Measurements from ENCODE around the gene PYCR2. TPM values are rescaled to one million over a fixed set of nuclear protein-coding genes. Genes with fewer than 3 reads are reported as not detected.
"Not testable (repeated sequence)": the region's sequence is repeated elsewhere in the genome, so short reads cannot be mapped to it uniquely, and the experiment has no call there.

The PYCR2 gene
- total RNA-seq, 1 donor from 2014 or later = 61.6 TPM

- Histone ChIP-seq H3K9me3 (no peaks in the 10 kb centered on the region), H3K4me3 (no peak within 1 kb of the TSS), H3K27me3 (no peaks in the 10 kb centered on the region), H3K4me1 (no peaks in the 10 kb centered on the region), H3K36me3 (no peaks in the 10 kb centered on the region), H3K27ac (no peak within 1 kb of the TSS)
- no peak for ATAC-seq
- DNase-seq = no peak
- no peak for TF ChIP-seq CTCF (IDR thresholded peaks at IDR 0.05)
- intact Hi-C loops (cut with DNase I) = no loop called here
These were observed 35.0 kb downstream of the PYCR2 start, which contains the start of gene LEFTY1 for GRCh38 chr1:225888898-225889601. Gene LEFTY1 (minus strand): TSS chr1:225889146. CDS start chr1:225889066, 80 bp downstream.

GRCh38 chr1:225888289-225888897, 35.7 kb downstream of the PYCR2 start:
- no peak for ATAC-seq
- Histone ChIP-seq H3K36me3 (no peaks in the 10 kb centered on the region), H3K27ac (no peak overlapping the region), H3K9me3 (no peaks in the 10 kb centered on the region), H3K4me1 (peaks cover under 1% of the 10 kb centered on the region), H3K27me3 (no peaks in the 10 kb centered on the region), H3K4me3 (no peak overlapping the region)
- no peak for TF ChIP-seq CTCF (IDR thresholded peaks at IDR 0.05)
- DNase-seq = no peak
- intact Hi-C loops (cut with DNase I) = no loop called here

- H3K27me3 ChIP-seq; H3K9me3 ChIP-seq; DNase-seq; ATAC-seq; H3K36me3 ChIP-seq; H3K4me1 ChIP-seq; H3K27ac ChIP-seq; intact Hi-C loops (cut with DNase I); H3K4me3 ChIP-seq: not testable (repeated sequence)
These were observed 36.3 kb downstream of the PYCR2 start for GRCh38 chr1:225887554-225888288.

- intact Hi-C loops (cut with DNase I) = no loop called here
- H3K27ac ChIP-seq = no peak overlapping the region
- TF ChIP-seq CTCF (IDR thresholded peaks at IDR 0.05) = no peak
- ATAC-seq (no peak), DNase-seq (no peak)
- H3K27me3 ChIP-seq = no peaks in the 10 kb centered on the region
- no peak overlapping the region for H3K4me3 ChIP-seq
- H3K4me1 ChIP-seq = peaks cover 4% of the 10 kb centered on the region
- no peaks in the 10 kb centered on the region for H3K9me3 ChIP-seq
- no peaks in the 10 kb centered on the region for H3K36me3 ChIP-seq
These were observed 37.1 kb downstream of the PYCR2 start for GRCh38 chr1:225887030-225887314.

- Histone ChIP-seq H3K9me3 (no peaks in the 10 kb centered on the region), H3K4me3 (no peak overlapping the region), H3K36me3 (no peaks in the 10 kb centered on the region), H3K27me3 (no peaks in the 10 kb centered on the region), H3K4me1 (peaks cover 4% of the 10 kb centered on the region), H3K27ac (no peak overlapping the region)
- intact Hi-C loops (cut with DNase I) = no loop called here
- ATAC-seq = no peak
- no peak for TF ChIP-seq CTCF (IDR thresholded peaks at IDR 0.05)
- DNase-seq = no peak
These were observed 37.7 kb downstream of the PYCR2 start for GRCh38 chr1:225886159-225887029.

Measured in upper lobe of right lung (tissue), 1 donor.